ENCODE data around the gene TRAF3IP1. TPM values are rescaled to one million over a fixed set of nuclear protein-coding genes. Genes with fewer than 3 reads are reported as not detected.

TRAF3IP1 gene
- total RNA-seq, 4 donors from 2014 or later: 19.9 to 38.6 (median 23.6) TPM

DNA sequence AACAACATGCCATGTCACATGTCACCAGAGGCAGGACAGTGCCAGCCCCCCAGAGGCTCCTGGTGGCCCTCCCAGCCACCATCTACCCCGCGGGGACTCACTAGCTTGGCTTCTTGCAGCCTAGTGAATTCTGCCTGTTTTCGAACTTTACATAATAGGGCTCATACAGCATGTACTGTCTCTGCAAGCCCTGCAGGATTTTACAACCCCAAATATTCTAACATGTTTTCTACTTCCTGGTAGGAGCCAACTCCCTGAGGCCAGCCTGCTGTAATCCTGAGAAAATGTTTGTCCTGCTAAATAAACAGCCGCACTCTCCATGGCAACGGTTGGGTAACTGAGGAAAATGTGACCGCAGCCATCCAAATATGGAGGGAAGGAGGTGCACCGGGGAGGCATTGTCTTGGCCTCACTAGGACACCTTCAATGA, 34.6 kb upstream of the TRAF3IP1 start:
- Histone ChIP-seq H3K4me3 (peak overlapping the region in 3 of 4 donors; percentile 79 to 94 (median 87)), H3K27ac (replicated peaks in 1 of 4) (peak overlapping the region; percentile 92 to 98 (median 94)), H3K27me3 (no peaks in the 10 kb centered on the region), H3K36me3 (no peaks in the 10 kb centered on the region), H3K4me1 (peaks cover 57 to 85% (median 82%) of the 10 kb centered on the region in 4 donors), H3K9me3 (no peaks in the 10 kb centered on the region)
- peak; percentile 97 for DNase-seq (ENCODE audit: extremely low spot score)
- intact Hi-C loops (cut with DNase I): no loop called here
- 46% methylated on average over 6 of the region's 7 CpGs for WGBS
- no peak for TF ChIP-seq POLR2A (IDR thresholded peaks at IDR 0.05; ENCODE audit: low read depth)
- peak; percentile 67 to 84 for TF ChIP-seq POLR2AphosphoS5 (IDR thresholded peaks at IDR 0.05)

DNA sequence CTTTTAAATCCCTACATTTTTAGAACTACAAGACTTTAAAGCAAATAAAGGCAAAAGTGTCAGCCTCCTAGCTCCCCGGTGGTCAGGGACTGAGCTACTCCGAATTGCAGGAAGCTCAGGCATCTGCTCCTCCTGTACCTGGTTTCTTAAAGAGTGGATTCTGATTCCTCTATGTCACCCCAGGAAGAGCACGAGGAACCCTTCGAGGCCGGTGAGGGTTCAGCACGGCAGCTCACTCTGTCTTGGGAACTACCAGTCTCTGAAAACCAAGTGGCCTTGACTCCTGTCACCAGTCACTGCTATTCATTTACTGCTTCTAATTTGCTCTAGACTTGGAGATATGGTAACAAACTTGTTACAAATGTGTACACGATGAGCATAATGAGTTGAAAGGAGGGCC, 34.2 kb upstream of the TRAF3IP1 start:
- WGBS: 38% methylated on average over 7 of the region's 7 CpGs
- H3K4me1 ChIP-seq: peaks cover 61 to 83% (median 81%) of the 10 kb centered on the region in 4 donors
- DNase-seq (ENCODE audit: extremely low spot score): no peak
- H3K27ac ChIP-seq (replicated peaks in 1 of 4): peak overlapping the region; percentile 92 to 98 (median 94)
- intact Hi-C loops (cut with DNase I): no loop called here
- TF ChIP-seq POLR2AphosphoS5 (IDR thresholded peaks at IDR 0.05) (no peak), EP300 (IDR thresholded peaks at IDR 0.05) (no peak)
- TF ChIP-seq, protein P1, sequence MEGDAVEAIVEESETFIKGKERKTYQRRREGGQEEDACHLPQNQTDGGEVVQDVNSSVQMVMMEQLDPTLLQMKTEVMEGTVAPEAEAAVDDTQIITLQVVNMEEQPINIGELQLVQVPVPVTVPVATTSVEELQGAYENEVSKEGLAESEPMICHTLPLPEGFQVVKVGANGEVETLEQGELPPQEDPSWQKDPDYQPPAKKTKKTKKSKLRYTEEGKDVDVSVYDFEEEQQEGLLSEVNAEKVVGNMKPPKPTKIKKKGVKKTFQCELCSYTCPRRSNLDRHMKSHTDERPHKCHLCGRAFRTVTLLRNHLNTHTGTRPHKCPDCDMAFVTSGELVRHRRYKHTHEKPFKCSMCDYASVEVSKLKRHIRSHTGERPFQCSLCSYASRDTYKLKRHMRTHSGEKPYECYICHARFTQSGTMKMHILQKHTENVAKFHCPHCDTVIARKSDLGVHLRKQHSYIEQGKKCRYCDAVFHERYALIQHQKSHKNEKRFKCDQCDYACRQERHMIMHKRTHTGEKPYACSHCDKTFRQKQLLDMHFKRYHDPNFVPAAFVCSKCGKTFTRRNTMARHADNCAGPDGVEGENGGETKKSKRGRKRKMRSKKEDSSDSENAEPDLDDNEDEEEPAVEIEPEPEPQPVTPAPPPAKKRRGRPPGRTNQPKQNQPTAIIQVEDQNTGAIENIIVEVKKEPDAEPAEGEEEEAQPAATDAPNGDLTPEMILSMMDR (IDR thresholded peaks at IDR 0.05): no peak
- H3K27me3 ChIP-seq: no peaks in the 10 kb centered on the region
- peak overlapping the region; percentile 77 to 94 (median 83) for H3K4me3 ChIP-seq
- no peaks in the 10 kb centered on the region for H3K36me3 ChIP-seq
- H3K9me3 ChIP-seq: no peaks in the 10 kb centered on the region

DNA sequence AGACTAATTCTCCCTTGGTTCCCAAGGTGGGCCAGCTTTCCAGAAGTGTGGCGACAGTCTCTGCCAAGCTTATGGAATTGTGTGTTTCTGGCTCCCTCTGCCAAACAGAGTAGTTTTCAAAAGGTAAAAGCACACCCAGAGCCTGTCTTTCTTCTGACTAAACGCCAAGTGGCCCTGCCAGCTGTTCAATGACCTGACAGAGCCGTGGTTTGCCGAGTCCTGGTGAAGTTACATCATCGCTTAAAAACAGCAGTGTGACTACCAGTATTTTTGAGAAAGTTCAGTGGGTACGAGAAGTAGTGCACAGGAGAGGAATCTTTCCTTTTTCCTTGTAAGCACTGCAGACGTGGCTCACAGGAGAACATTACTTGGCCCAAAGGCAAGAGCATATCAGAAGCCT, 33.8 kb upstream of the TRAF3IP1 start:
- H3K36me3 ChIP-seq: no peaks in the 10 kb centered on the region
- intact Hi-C loops (cut with DNase I): no loop called here
- H3K27me3 ChIP-seq: no peaks in the 10 kb centered on the region
- no peak for DNase-seq (ENCODE audit: extremely low spot score)
- WGBS: 48% methylated on average over 7 of the region's 7 CpGs
- no peaks in the 10 kb centered on the region for H3K9me3 ChIP-seq
- peak overlapping the region; percentile 77 to 94 (median 83) for H3K4me3 ChIP-seq
- peak overlapping the region; percentile 92 to 98 (median 94) for H3K27ac ChIP-seq (replicated peaks in 1 of 4)
- TF ChIP-seq POLR2AphosphoS5 (IDR thresholded peaks at IDR 0.05) (peak; percentile 80 to 82), POLR2A (IDR thresholded peaks at IDR 0.05; ENCODE audit: low read depth) (no peak)
- peaks cover 62 to 82% (median 79%) of the 10 kb centered on the region in 4 donors for H3K4me1 ChIP-seq

DNA sequence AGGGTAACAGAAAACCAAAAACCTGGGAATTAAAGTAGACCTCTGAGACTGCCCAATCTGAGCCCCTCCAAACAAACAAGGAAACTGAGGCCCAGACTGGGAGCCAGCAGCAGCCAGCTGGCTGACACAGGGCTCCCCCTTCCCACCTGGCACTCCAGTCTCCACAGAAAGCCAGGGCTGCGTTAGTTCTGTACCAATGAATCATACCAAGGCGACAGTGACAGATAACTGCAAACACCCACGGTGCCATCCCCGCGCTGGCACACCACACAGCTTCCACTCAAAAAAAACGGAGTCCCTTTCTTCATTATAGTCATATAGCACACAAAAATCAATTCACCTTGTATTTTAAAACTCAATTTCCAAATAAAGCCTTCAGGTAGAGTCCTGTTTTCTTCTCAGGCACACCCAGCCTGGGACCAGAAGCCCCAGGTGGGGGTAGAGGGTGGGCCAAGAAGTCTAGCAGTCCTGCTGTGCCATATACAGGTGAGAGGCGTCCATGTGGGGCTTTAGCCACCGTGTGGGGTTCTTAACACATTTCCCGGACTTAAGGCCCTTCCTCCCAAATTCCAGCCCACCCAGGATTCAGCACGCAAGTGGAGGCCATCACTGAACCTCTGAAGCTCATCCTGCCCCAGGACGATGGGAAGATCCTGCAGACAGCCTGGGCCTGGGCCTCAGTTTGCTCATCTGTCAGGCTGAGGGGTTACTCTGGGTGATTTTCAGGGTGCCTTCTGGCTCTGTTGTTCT, 33.2 kb upstream of the TRAF3IP1 start:
- no peaks in the 10 kb centered on the region for H3K36me3 ChIP-seq
- no peaks in the 10 kb centered on the region for H3K9me3 ChIP-seq
- H3K4me3 ChIP-seq: peak overlapping the region; percentile 77 to 94 (median 83)
- no peaks in the 10 kb centered on the region for H3K27me3 ChIP-seq
- H3K27ac ChIP-seq (replicated peaks in 1 of 4): peak overlapping the region; percentile 92 to 98 (median 94)
- peaks cover 62 to 76% (median 73%) of the 10 kb centered on the region in 4 donors for H3K4me1 ChIP-seq
- TF ChIP-seq, protein P1 (IDR thresholded peaks at IDR 0.05): no peak
- TF ChIP-seq POLR2A (IDR thresholded peaks at IDR 0.05; ENCODE audit: low read depth): no peak
- no peak for TF ChIP-seq EP300 (IDR thresholded peaks at IDR 0.05)
- no peak for TF ChIP-seq POLR2AphosphoS5 (IDR thresholded peaks at IDR 0.05)
- WGBS: 50% methylated on average over 11 of the region's 11 CpGs
- no peak for DNase-seq (ENCODE audit: extremely low spot score)
- intact Hi-C loops (cut with DNase I): no loop called here

DNA sequence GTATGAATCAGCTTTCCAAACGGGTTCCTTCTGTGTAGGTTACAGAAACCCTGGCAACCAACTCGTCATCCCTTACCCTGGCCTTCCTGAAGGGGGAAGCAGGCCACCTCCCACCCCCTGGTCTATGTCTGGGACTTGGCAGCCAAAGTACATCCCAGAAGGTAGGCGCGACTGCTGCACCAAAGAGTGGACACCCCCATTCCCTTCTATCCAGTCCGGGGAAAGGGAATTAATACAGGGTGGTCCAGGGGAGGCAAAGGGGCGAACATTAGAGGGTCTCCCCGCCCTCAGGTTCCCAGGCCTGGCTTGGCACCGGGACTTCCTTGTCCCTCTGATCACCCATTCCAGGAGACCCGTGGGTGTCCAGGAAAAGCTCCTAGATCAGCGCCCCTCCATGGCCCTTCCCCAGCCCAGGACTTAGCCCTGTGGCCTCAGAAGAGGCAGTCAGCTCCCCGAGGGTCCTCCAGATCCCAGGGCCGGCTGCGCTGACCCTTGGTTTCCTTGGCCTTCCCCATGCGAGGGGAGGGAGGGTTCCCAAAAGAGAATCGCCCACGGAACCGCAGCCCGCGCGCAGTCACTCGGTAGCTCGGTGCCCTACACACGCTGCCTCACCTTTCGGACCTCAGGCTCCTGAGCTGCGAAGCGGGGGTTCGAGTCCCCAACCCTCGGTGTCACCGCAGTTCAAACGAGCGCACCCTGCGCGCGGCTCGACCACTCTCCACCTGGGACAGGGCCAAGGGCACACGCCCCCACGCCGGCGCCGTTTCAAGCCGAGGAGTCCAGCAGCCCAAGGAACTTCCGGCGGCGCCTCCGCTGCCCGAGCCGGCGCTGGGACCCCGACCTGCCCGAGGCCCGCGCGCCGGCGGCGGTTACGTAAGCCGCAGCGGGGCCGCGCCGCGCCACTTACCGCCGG, 32.3 kb upstream of the TRAF3IP1 start, which contains the start of gene PER2:
Gene PER2 (minus strand): TSS at position 874 of the 913 bp plus-strand sequence. CDS start 10,674 bp downstream, outside the sequence.
- no peaks in the 10 kb centered on the region for H3K36me3 ChIP-seq
- H3K4me1 ChIP-seq: peaks cover 60 to 69% (median 66%) of the 10 kb centered on the region in 4 donors
- no peaks in the 10 kb centered on the region for H3K9me3 ChIP-seq
- 3% methylated on average over 8 of the region's 65 CpGs for WGBS
- H3K4me3 ChIP-seq: peak within 1 kb of the TSS; percentile 77 to 94 (median 83)
- intact Hi-C loops (cut with DNase I): no loop called here
- peak within 1 kb of the TSS; percentile 92 to 98 (median 94) for H3K27ac ChIP-seq (replicated peaks in 1 of 4)
- no peak for DNase-seq (ENCODE audit: extremely low spot score)
- no peaks in the 10 kb centered on the region for H3K27me3 ChIP-seq
- TF ChIP-seq POLR2A (IDR thresholded peaks at IDR 0.05; ENCODE audit: low read depth) (no peak), EP300 (IDR thresholded peaks at IDR 0.05) (no peak), POLR2AphosphoS5 (IDR thresholded peaks at IDR 0.05) (peak; percentile 65)
- TF ChIP-seq, protein P1 (IDR thresholded peaks at IDR 0.05): no peak
